ENCODE data around the gene SPIRE2. TPM values are rescaled to one million over a fixed set of nuclear protein-coding genes. Genes with fewer than 3 reads are reported as not detected.

The SPIRE2 gene
- total and polyA plus RNA-seq, 2 donors from 2014 or later = 2.9 to 6.5 TPM

DNA sequence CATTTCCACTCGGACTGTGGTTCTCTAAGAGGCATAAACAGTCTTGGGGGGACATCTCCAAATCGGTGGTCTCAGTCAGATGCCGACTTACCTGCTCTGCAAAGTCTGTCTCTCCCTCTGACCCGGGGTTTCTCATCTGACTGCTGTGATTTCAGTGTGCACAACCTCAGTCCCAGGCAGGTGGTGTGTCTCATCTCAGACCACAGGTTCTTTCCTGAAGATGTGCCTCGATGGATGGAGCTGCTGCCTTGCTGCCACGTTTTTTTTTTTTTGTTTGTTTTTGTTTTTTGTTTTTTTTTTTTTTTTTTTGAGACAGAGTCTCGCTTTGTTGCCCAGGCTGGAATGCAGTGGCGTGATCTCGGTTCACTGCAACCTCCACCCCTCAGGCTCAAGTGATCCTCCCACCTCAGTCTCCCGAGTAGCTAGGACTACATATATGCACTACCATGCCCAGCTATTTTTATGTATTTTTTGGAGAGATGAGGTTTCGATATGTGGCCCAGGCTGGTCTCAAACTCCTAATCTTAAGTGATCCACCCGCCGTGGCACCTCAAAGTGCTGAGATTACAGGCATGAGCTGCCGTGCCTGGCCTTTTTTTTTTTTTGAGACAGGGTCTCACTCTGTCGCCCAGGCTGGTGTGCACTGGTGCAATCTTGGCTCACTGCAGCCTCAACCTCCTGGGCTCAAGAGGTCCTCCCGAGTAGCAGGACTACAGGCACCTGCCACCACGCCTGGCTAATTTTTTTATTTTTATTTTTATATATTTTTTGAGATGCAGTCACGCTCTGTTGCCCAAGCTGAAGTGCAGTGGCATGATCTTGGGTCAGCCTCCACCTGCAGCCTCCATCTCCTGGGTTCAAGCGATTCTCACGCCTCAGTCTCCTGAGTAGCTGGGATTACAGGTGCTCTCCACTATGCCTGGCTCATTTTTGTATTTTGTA lies 15.4 kb downstream of the SPIRE2 start:
- no peaks in the 10 kb centered on the region for H3K27me3 ChIP-seq (ENCODE audit: control insufficient read depth, insufficient read depth, low read length)
- H3K27ac ChIP-seq (ENCODE audit: low read depth in 2 of 2, low read length in 2 of 2) = no peak overlapping the region
- intact Hi-C loops (cut with DNase I) = no loop called here
- H3K9ac ChIP-seq (ENCODE audit: low read length in 3 of 3) = no peak overlapping the region
- TF ChIP-seq, protein P1, sequence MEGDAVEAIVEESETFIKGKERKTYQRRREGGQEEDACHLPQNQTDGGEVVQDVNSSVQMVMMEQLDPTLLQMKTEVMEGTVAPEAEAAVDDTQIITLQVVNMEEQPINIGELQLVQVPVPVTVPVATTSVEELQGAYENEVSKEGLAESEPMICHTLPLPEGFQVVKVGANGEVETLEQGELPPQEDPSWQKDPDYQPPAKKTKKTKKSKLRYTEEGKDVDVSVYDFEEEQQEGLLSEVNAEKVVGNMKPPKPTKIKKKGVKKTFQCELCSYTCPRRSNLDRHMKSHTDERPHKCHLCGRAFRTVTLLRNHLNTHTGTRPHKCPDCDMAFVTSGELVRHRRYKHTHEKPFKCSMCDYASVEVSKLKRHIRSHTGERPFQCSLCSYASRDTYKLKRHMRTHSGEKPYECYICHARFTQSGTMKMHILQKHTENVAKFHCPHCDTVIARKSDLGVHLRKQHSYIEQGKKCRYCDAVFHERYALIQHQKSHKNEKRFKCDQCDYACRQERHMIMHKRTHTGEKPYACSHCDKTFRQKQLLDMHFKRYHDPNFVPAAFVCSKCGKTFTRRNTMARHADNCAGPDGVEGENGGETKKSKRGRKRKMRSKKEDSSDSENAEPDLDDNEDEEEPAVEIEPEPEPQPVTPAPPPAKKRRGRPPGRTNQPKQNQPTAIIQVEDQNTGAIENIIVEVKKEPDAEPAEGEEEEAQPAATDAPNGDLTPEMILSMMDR (IDR thresholded peaks at IDR 0.05; ENCODE audit: borderline replicate concordance, extremely low read depth, insufficient read depth) = no peak
- FAIRE-seq = no peak
- no peak for DNase-seq
- H3K4me3 ChIP-seq (ENCODE audit: low read length in 3 of 3) = no peak overlapping the region
- H3K36me3 ChIP-seq (ENCODE audit: control insufficient read depth in 2 of 3, insufficient read depth in 3 of 3, low read length in 3 of 3) = no peaks in the 10 kb centered on the region
- H3K9me3 ChIP-seq (ENCODE audit: control insufficient read depth in 2 of 3, insufficient read depth in 1 of 3, low read length in 3 of 3) = no peaks in the 10 kb centered on the region
- H3K4me1 ChIP-seq (ENCODE audit: control insufficient read depth in 2 of 3, insufficient read depth in 2 of 3, low read depth in 1 of 3, low read length in 3 of 3) = peaks cover 0 to 3% (median 0%) of the 10 kb centered on the region in 3 donors

DNA sequence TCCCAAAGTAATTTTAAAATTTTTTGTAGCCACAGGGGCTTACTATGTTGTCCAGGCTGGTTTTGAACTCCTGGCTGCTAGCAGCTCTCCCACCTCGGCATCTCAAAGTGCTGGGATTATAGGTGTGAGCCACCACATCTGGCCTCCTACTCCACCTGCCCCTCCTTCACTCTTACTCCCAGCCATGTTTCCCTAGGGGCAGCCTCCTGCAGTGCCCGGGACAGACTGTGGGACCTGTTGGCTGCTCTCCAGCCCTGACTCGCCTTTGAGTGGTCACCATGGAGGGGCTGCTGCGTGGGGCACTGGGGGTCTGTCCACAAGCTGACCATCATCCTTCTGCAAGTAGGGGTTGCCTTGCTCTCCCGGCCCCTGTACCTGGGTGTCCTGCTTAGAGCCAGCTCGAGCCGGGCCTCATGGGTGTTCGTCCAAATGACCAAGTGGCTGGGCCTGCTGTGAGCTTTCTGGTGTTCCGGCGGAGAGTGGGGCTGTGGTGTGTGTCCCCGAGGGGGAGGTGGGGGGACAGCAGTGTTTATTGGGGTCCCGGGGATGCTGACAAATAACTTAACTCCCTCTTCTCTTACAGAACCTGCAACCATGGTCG lies 16.6 kb downstream of the SPIRE2 start:
- H3K27ac ChIP-seq (ENCODE audit: low read depth in 2 of 2, low read length in 2 of 2) = no peak overlapping the region
- peaks cover 0 to 3% (median 0%) of the 10 kb centered on the region in 3 donors for H3K4me1 ChIP-seq (ENCODE audit: control insufficient read depth in 2 of 3, insufficient read depth in 2 of 3, low read depth in 1 of 3, low read length in 3 of 3)
- no peak overlapping the region for H3K9ac ChIP-seq (ENCODE audit: low read length in 3 of 3)
- intact Hi-C loops (cut with DNase I) = no loop called here
- no peaks in the 10 kb centered on the region for H3K9me3 ChIP-seq (ENCODE audit: control insufficient read depth in 2 of 3, insufficient read depth in 1 of 3, low read length in 3 of 3)
- TF ChIP-seq, protein P1 (IDR thresholded peaks at IDR 0.05; ENCODE audit: borderline replicate concordance, extremely low read depth, insufficient read depth) = no peak
- FAIRE-seq (no peak), DNase-seq (no peak)
- no peaks in the 10 kb centered on the region for H3K36me3 ChIP-seq (ENCODE audit: control insufficient read depth in 2 of 3, insufficient read depth in 3 of 3, low read length in 3 of 3)
- no peak overlapping the region for H3K4me3 ChIP-seq (ENCODE audit: low read length in 3 of 3)
- H3K27me3 ChIP-seq (ENCODE audit: control insufficient read depth, insufficient read depth, low read length) = no peaks in the 10 kb centered on the region

DNA sequence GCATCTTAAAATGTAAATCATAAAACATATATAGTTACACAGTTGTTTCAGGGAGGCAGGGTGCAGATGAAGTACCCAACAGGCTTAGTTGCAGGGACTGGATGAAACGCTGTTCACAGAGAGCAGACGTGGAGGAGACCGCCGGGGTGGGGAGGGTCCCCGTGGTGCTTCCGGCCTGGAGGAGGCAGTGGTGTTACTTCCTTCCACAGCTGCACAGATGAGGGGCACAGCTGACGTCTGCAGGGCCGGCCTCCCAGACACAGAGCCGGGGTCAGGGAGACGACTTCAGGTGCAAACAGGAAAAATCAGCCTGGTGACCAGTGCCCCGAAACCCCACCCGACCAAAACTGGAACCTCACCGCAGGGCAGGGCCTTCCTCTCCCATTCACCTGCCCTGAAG lies 17.1 kb downstream of the SPIRE2 start:
- H3K36me3 ChIP-seq (ENCODE audit: control insufficient read depth in 2 of 3, insufficient read depth in 3 of 3, low read length in 3 of 3) = no peaks in the 10 kb centered on the region
- H3K9me3 ChIP-seq (ENCODE audit: control insufficient read depth in 2 of 3, insufficient read depth in 1 of 3, low read length in 3 of 3) = no peaks in the 10 kb centered on the region
- DNase-seq = no peak
- intact Hi-C loops (cut with DNase I) = no loop called here
- no peak for FAIRE-seq
- H3K4me1 ChIP-seq (ENCODE audit: control insufficient read depth in 2 of 3, insufficient read depth in 2 of 3, low read depth in 1 of 3, low read length in 3 of 3) = peaks cover 0 to 3% (median 0%) of the 10 kb centered on the region in 3 donors
- H3K27ac ChIP-seq (ENCODE audit: low read depth in 2 of 2, low read length in 2 of 2) = no peak overlapping the region
- no peak overlapping the region for H3K9ac ChIP-seq (ENCODE audit: low read length in 3 of 3)
- no peaks in the 10 kb centered on the region for H3K27me3 ChIP-seq (ENCODE audit: control insufficient read depth, insufficient read depth, low read length)
- H3K4me3 ChIP-seq (ENCODE audit: low read length in 3 of 3) = no peak overlapping the region
- TF ChIP-seq, protein P1 (IDR thresholded peaks at IDR 0.05; ENCODE audit: borderline replicate concordance, extremely low read depth, insufficient read depth) = no peak

All from kidney (tissue), 14 donors.